Neural progenitor cell (in vitro differentiated cells): ENCODE measurements around the gene UBAC1.

Source experiments
- EZH2 ChIP-seq: fragments of 200-600 bp; sonication (generic); IDR thresholded peaks from 2 replicates; pipeline ENCODE4 v1.6.1; 2017; ENCODE audit warnings: antibody characterized with exemption, mild to moderate bottlenecking, moderate library complexity
- EZH2phosphoT487 ChIP-seq: fragments of 200-600 bp; sonication (generic); IDR thresholded peaks from 2 replicates; pipeline ENCODE4 v1.6.1; 2017; ENCODE audit warnings: antibody characterized with exemption
- TF ChIP-seq, protein P1 (sequence below): fragments of 200-600 bp; sonication (generic); IDR thresholded peaks from 2 replicates; pipeline ENCODE4 v1.5.1; 2017; ENCODE audit warnings: antibody characterized with exemption, mild to moderate bottlenecking

DNA sequence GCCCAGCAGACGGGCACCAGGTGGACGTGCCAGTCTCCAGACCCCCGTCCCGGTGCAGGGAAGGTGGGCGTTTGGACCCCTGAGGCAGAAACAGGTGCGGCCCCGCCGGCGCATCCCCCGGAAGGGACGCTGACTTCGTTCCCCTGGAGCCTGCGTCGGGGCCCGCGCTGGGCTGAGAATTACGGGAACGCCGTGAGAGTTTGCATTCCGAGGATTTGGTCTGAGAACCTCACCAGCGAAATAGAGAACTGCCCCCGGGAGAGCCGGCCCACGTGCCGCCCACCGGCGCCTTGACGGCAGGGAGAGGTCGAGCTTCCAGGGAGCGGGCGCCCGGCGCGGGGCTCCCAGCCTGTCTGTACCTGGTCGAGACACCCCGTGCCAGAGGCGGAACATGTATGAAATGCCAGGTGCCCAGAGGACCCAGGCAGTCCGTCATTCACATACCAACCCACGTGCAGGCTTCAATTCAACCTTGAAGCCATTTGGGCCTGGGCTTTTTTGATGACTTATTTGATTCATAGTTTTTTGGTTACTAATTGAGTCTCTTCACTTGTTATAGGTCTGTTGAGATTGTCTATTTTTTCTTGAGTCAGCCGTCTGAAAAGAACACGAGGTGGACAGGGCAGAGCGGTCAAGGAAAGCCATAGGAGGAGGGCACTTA is 53.0 kb downstream of the UBAC1 start:
- TF ChIP-seq, protein P1, sequence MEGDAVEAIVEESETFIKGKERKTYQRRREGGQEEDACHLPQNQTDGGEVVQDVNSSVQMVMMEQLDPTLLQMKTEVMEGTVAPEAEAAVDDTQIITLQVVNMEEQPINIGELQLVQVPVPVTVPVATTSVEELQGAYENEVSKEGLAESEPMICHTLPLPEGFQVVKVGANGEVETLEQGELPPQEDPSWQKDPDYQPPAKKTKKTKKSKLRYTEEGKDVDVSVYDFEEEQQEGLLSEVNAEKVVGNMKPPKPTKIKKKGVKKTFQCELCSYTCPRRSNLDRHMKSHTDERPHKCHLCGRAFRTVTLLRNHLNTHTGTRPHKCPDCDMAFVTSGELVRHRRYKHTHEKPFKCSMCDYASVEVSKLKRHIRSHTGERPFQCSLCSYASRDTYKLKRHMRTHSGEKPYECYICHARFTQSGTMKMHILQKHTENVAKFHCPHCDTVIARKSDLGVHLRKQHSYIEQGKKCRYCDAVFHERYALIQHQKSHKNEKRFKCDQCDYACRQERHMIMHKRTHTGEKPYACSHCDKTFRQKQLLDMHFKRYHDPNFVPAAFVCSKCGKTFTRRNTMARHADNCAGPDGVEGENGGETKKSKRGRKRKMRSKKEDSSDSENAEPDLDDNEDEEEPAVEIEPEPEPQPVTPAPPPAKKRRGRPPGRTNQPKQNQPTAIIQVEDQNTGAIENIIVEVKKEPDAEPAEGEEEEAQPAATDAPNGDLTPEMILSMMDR = no peak
- TF ChIP-seq EZH2phosphoT487 = no peak
- no peak for TF ChIP-seq EZH2
